SJSA1 (cell line): ENCODE data around the gene CTDNEP1. TPM values are rescaled to one million over a fixed set of nuclear protein-coding genes. Genes with fewer than 3 reads are reported as not detected.
"Not testable (repeated sequence)": the region's sequence is repeated elsewhere in the genome, so short reads cannot be mapped to it uniquely, and the experiment has no call there.

Source experiments
- DNase-seq, 2 experiments: peaks; one replicate each; pipeline ENCODE4 v3.0.0-alpha.2; 2015 to 2020; ENCODE audit warnings: low spot score in 2 of 2, low read depth in 1 of 2
- H3K27ac ChIP-seq: fragments of 250-450 bp; sonication (Bioruptor Pico); 2 replicates; pipeline ENCODE4 v1.5.1; 2020; ENCODE audit warnings: mild to moderate bottlenecking, moderate library complexity
- H3K27me3 ChIP-seq: fragments of 250-450 bp; sonication (Bioruptor Pico); replicated peaks from 2 replicates; pipeline ENCODE4 v1.5.1; 2020; ENCODE audit warnings: mild to moderate bottlenecking, moderate library complexity
- H3K36me3 ChIP-seq: fragments of 250-450 bp; sonication (Bioruptor Pico); 2 replicates; pipeline ENCODE4 v1.5.1; 2020; ENCODE audit warnings: mild to moderate bottlenecking
- H3K4me1 ChIP-seq: fragments of 250-450 bp; sonication (Bioruptor Pico); replicated peaks from 2 replicates; pipeline ENCODE4 v1.6.1; 2021; ENCODE audit warnings: mild to moderate bottlenecking
- H3K4me3 ChIP-seq: fragments of 250-450 bp; sonication (Bioruptor Pico); 2 replicates; pipeline ENCODE4 v1.5.1; 2020; ENCODE audit warnings: mild to moderate bottlenecking
- H3K9me3 ChIP-seq: fragments of 250-450 bp; sonication (Bioruptor Pico); replicated peaks from 2 replicates; pipeline ENCODE4 v1.5.1; 2020; ENCODE audit warnings: mild to moderate bottlenecking
- total RNA-seq: library from RNA; depleted of rRNA; stranded (reverse); fragments of >200 nt; shearing (Covaris generic); gene quantifications from 2 replicates; pipeline ENCODE4 v1.2.3, GENCODE V29; 2014

Gene CTDNEP1
- total RNA-seq, 1 experiment from 2014 or later, result 21.8 TPM

- Histone ChIP-seq H3K36me3 (peaks cover 44% of the 10 kb centered on the region), H3K9me3 (no peaks in the 10 kb centered on the region), H3K4me3 (no peak overlapping the region), H3K4me1 (peaks cover 17% of the 10 kb centered on the region), H3K27me3 (no peaks in the 10 kb centered on the region), H3K27ac (no peak overlapping the region)
- DNase-seq, result no peak
These were observed 2.3 kb downstream of the CTDNEP1 start for GRCh38 chr17:7249214-7249613.

DNA sequence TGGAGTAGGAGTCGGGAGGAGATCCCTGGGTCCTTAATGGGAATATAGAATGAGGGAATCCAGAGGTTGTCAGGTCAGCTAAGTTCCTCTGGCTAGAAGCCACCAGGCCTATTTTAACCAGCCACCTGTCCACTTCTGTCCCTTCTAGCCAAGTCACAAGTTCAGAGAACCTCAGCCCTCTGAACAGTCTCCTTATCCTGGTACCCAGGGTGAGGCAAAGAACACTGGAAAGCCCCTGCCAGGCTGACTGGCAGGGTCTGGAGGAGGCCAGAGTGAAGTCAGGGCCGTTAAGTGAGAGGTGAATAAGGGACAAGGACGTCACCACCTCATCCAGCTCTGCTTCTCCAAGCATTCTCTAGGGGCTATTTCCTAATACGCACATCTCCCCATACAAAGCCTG is 2.7 kb downstream of the CTDNEP1 start:
- H3K9me3 ChIP-seq, result no peaks in the 10 kb centered on the region
- no peak for DNase-seq
- peaks cover 44% of the 10 kb centered on the region for H3K36me3 ChIP-seq
- H3K27me3 ChIP-seq, result no peaks in the 10 kb centered on the region
- H3K4me1 ChIP-seq, result peaks cover 17% of the 10 kb centered on the region
- H3K4me3 ChIP-seq, result no peak overlapping the region
- no peak overlapping the region for H3K27ac ChIP-seq

DNA sequence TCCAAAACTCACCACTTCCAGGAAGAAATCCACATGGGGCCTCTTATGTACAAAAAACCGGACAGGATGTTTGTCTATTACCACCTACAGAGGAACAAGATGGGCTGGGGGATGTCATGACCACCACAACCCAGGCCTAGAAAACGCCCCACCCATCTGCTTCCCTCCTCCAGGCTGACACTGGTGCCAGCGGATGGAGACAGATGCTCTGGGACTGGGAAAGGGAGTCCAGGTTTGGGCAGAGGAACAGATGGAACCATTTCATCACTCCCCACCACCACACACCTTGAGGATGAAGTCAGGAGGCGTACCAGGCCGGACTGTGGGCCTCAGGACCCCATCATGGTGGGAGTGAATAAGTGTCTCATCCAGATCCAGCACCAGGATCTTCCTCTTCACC is 4.8 kb downstream of the CTDNEP1 start:
- H3K36me3 ChIP-seq, result peaks cover 37% of the 10 kb centered on the region
- no peaks in the 10 kb centered on the region for H3K27me3 ChIP-seq
- no peak overlapping the region for H3K27ac ChIP-seq
- peaks cover 16% of the 10 kb centered on the region for H3K4me1 ChIP-seq
- H3K9me3 ChIP-seq, result no peaks in the 10 kb centered on the region
- H3K4me3 ChIP-seq, result no peak overlapping the region
- DNase-seq, result no peak

GRCh38 chr17:7243838-7244237 is 7.7 kb downstream of the CTDNEP1 start:
- not testable (repeated sequence) for DNase-seq, H3K4me3 ChIP-seq, H3K27ac ChIP-seq, H3K9me3 ChIP-seq, H3K27me3 ChIP-seq
- Histone ChIP-seq H3K4me1 (peaks cover 17% of the 10 kb centered on the region), H3K36me3 (peaks cover 52% of the 10 kb centered on the region)

GRCh38 chr17:7243453-7243729 is 8.1 kb downstream of the CTDNEP1 start:
- H3K9me3 ChIP-seq, result no peaks in the 10 kb centered on the region
- peaks cover 17% of the 10 kb centered on the region for H3K4me1 ChIP-seq
- no peak for DNase-seq
- H3K4me3 ChIP-seq, result peak overlapping the region; percentile 64
- H3K27me3 ChIP-seq, result no peaks in the 10 kb centered on the region
- peaks cover 49% of the 10 kb centered on the region for H3K36me3 ChIP-seq
- H3K27ac ChIP-seq, result peak overlapping the region; percentile 75; the same call in 1 of the 2 replicates

DNA sequence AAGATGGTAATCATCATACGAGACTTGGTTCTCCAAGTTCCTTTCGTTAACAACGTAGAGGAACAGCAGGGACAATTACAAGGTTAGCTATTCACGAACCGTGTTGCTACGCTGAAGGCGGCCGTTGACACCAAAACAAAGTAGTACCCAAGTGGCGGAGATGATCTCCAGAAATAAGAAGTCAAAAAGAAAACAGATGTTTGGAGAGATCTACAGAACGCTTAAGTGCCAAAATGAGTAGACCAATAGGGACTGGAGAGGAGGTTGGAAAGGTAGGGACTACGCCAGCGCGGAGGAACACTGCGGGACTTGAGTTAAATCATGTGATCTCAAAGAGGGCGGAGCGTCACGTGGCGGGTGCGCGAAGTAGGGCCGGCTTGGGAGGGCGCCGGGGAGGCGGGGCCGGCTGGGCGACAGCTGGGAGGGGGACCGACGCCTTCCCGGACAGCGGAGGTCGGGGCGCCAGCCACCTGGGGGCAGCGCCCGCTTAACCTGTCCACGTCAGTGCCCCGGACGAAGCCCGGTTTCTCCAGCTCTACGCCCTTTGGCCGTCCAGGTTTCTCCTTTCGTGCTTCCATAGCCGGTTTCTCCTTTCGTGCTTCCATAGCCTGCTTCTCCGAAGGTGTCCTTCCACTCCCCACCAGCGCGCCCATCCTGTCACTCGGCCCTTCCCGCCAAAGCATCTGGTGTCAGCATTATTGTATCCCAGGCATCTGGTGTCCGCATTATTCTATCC is 8.6 kb downstream of the CTDNEP1 start:
- H3K27ac ChIP-seq, result peak overlapping the region; percentile 75
- H3K4me1 ChIP-seq, result peaks cover 17% of the 10 kb centered on the region
- peaks cover 49% of the 10 kb centered on the region for H3K36me3 ChIP-seq
- H3K4me3 ChIP-seq, result peak overlapping the region; percentile 64
- no peaks in the 10 kb centered on the region for H3K27me3 ChIP-seq
- DNase-seq, result peak; percentile 92 to 98
- no peaks in the 10 kb centered on the region for H3K9me3 ChIP-seq

DNA sequence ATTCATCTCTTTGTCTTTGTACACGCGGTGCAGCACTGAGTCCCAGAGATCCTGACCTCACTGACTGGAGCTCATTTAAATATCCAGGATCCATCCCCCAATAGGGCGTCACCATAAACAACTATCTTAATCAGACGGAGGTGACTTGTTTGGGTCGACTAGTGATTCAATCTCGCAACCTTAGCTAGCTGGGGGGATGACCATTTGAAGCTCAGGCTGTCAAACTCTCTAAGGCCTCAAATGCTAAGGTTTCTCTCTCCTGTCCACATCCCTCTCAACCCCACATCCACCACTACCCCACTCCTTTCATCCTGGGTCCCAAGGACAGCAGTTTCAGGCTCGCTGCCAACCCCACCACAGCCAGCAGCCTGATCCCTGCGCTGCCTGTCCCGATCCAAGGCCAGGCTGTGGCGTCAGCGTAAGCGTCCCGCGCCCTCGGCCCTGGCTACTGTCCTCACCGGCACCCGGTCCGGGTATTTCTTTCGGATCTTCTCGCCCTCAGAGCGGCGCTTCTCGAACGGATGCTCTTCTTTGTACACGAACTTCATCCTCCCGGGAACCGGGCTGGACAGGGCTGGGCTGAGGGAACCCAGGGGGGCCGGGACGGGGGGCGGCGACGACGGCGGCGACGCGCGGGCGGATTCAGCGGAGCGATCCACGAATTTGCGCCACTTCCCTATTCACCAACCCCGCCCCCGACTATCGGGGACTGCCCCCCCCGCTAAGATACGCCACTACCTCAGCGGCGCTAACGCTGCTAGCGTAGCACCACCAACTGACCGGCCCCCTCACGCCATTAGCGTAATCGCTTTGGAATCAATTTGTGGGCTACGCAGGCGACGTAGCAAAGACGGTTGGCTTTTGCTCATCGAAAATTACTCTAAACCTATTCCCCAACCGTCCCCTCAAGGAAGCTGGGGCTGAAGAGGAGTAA is 9.5 kb downstream of the CTDNEP1 start, which contains the start of gene GABARAP:
Gene GABARAP, minus strand, starts transcription at position 667 of the 934 bp plus-strand sequence. Its CDS starts 119 bp downstream, at position 548.
- Histone ChIP-seq H3K4me3 (peak within 1 kb of the TSS; percentile 64), H3K27me3 (no peaks in the 10 kb centered on the region), H3K9me3 (no peaks in the 10 kb centered on the region), H3K4me1 (peaks cover 22% of the 10 kb centered on the region), H3K36me3 (peaks cover 54% of the 10 kb centered on the region), H3K27ac (peak within 1 kb of the TSS; percentile 75)
- DNase-seq, result peak; percentile 89 to 95

- no peak for DNase-seq
- Histone ChIP-seq H3K27ac (no peak overlapping the region; the same call in 1 of the 2 replicates), H3K4me1 (peaks cover 22% of the 10 kb centered on the region), H3K36me3 (peaks cover 54% of the 10 kb centered on the region), H3K4me3 (peak overlapping the region; percentile 64), H3K9me3 (no peaks in the 10 kb centered on the region), H3K27me3 (no peaks in the 10 kb centered on the region)
These were observed 10.3 kb downstream of the CTDNEP1 start for GRCh38 chr17:7241090-7241733.

DNA sequence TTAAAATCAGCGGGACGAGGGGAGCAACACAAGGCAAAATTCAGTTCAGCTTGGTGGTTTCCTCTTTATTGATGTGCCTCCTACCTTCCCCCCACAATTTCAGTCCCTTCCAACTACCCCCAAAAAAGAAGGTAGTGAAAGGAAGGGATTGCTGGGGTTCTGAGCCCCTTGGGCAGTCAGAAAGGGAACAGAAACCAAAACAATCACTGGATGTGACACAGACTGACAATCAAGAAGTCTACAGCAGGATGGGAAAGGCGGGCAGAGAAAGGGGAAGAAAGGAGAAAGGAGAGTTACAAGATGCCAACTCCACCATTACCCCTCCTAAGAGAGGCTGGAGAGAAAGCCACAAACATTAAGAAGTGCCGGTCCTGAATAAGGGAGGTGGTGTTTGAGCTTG is 11.2 kb downstream of the CTDNEP1 start:
- Histone ChIP-seq H3K4me3 (no peak overlapping the region), H3K27ac (no peak overlapping the region)
- DNase-seq, result no peak

GRCh38 chr17:7239091-7240027 is 12.2 kb downstream of the CTDNEP1 start, which contains the start of gene PHF23:
Gene PHF23 (minus strand): TSS chr17:7239457. CDS start chr17:7239279, 178 bp downstream.
- Histone ChIP-seq H3K36me3 (peaks cover 58% of the 10 kb centered on the region), H3K27ac (no peak within 1 kb of the TSS), H3K4me1 (peaks cover 29% of the 10 kb centered on the region), H3K27me3 (no peaks in the 10 kb centered on the region), H3K4me3 (peak within 1 kb of the TSS; percentile 60), H3K9me3 (no peaks in the 10 kb centered on the region)
- DNase-seq, result peak; percentile 99 to 100

More for the DNA sequence above, 11.2 kb downstream of the CTDNEP1 start:
- Histone ChIP-seq H3K9me3 (no peaks in the 10 kb centered on the region), H3K27me3 (no peaks in the 10 kb centered on the region), H3K4me1 (peaks cover 22% of the 10 kb centered on the region), H3K36me3 (peaks cover 55% of the 10 kb centered on the region)

DNA sequence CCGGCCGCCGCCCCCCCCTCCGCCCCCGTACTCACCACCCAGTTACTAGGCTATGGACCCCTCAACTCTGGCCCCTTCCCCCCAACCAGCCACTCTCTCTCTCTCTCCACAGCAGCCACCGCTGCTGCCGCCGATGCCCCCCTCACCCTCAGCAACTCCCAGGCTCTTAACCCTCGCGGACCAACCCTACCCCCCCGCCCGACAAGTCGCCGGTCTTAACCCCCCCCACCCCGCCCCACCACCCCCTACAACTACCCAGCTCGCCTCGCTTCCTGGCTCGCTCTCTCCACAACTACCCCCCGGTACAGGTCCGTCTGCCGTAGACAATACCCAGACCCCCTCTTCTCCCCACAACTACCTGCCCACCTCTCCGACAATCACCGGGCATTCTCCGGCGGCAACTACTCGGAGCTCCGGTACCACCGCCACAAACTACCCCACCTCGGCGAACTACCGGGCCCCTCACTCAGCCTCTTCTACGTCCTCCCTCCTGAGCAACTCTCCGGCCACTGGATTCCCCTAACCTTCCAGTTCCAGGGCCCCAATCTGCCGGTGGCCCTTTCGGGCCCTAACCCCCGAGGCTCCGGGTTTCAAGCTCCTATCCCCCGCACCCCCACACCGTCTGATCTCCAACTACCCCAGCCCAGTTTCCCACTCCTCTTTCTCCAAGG is 13.0 kb downstream of the CTDNEP1 start:
- H3K4me1 ChIP-seq, result peaks cover 30% of the 10 kb centered on the region
- DNase-seq, result no peak

DNA sequence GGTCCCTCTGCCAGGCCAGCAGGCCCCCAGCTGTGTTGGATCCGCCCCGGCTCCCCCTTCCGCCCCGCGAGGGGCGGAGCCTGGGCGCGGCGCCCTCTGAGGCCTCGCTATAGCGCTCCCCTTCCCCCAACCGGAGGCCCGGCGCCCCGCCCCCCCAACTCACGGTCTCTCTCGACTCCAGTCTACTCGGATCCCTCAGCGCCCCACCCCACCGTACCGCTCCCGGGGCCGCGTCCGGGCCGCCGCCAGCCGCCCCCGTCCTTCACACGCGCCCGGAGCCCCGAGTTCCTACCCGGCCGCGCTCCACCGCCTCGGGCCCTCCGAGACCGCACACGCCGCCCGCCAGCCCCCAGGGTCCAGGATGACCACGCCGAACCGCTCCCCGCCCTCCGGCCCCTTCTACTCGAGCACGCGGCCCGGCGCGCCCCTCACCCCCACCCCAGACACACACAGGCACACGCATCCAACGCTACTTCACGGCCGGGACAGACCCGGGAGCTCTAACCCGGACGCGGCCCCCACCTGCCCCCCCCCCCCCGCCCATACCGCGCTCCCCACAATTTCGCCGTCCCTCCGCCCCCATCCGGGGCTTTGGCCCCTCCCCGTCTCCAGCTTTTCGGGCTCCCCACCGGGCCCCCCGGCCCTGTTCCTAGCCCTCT is 13.6 kb downstream of the CTDNEP1 start:
- peak; percentile 44 to 79 for DNase-seq
- peaks cover 31% of the 10 kb centered on the region for H3K4me1 ChIP-seq
- peak overlapping the region; percentile 25; the same call in 1 of the 2 replicates for H3K27ac ChIP-seq
- H3K9me3 ChIP-seq, result no peaks in the 10 kb centered on the region
- no peaks in the 10 kb centered on the region for H3K27me3 ChIP-seq
- peaks cover 50% of the 10 kb centered on the region for H3K36me3 ChIP-seq
- peak overlapping the region; percentile 51 for H3K4me3 ChIP-seq

More for the DNA sequence above, 13.0 kb downstream of the CTDNEP1 start:
- Histone ChIP-seq H3K36me3 (peaks cover 56% of the 10 kb centered on the region), H3K27ac (no peak overlapping the region), H3K4me3 (peak overlapping the region; percentile 60), H3K9me3 (no peaks in the 10 kb centered on the region), H3K27me3 (no peaks in the 10 kb centered on the region)
